Endodermal cell (in vitro differentiated cells): ENCODE measurements around the gene NEDD8. TPM values are rescaled to one million over a fixed set of nuclear protein-coding genes. Genes with fewer than 3 reads are reported as not detected.

Source experiments
- DNase-seq: peaks from one replicate; pipeline ENCODE4 v3.0.0-alpha.2; 2017
- H3K27ac ChIP-seq: 2 replicates; pipeline ENCODE4 v1.5.1; 2013; ENCODE audit warnings: mild to moderate bottlenecking, low read depth, low read length, moderate library complexity
- H3K27me3 ChIP-seq: 2 replicates; pipeline ENCODE4 v1.6.1; 2013; ENCODE audit warnings: mild to moderate bottlenecking, low read length, moderate library complexity; ENCODE audit not compliant: insufficient read depth, control insufficient read depth, poor library complexity, severe bottlenecking
- H3K36me3 ChIP-seq: 2 replicates; pipeline ENCODE4 v1.7.0; 2013; ENCODE audit warnings: mild to moderate bottlenecking, low read length, moderate library complexity; ENCODE audit not compliant: control insufficient read depth, insufficient read depth
- H3K4me1 ChIP-seq: one replicate; pipeline ENCODE4 v1.7.0; 2013; ENCODE audit warnings: low read length; ENCODE audit not compliant: control insufficient read depth, insufficient read depth
- H3K4me3 ChIP-seq: 2 replicates; pipeline ENCODE4 v1.5.1; 2013; ENCODE audit warnings: mild to moderate bottlenecking, low read length, moderate library complexity
- H3K9ac ChIP-seq: 2 replicates; pipeline ENCODE4 v1.6.1; 2013; ENCODE audit warnings: mild to moderate bottlenecking, low read length, moderate library complexity; ENCODE audit not compliant: poor library complexity, severe bottlenecking; ENCODE audit errors: extremely low read depth
- H3K9me3 ChIP-seq: 2 replicates; pipeline ENCODE4 v1.6.1; 2013; ENCODE audit warnings: mild to moderate bottlenecking, low read length, moderate library complexity; ENCODE audit not compliant: control insufficient read depth
- H3K27ac Mint-ChIP-seq: 2 replicates; pipeline ENCODE4 v1.8.0; 2020; ENCODE audit warnings: mixed read lengths
- H3K27me3 Mint-ChIP-seq: 2 replicates; pipeline ENCODE4 v1.8.0; 2021; ENCODE audit warnings: mild to moderate bottlenecking, mixed read lengths; ENCODE audit not compliant: insufficient read depth
- H3K36me3 Mint-ChIP-seq: 2 replicates; pipeline ENCODE4 v1.8.0; 2020; ENCODE audit warnings: low read depth, mixed read lengths
- H3K4me1 Mint-ChIP-seq: 2 replicates; pipeline ENCODE4 v1.8.0; 2020; ENCODE audit warnings: mixed read lengths
- H3K4me3 Mint-ChIP-seq: 2 replicates; pipeline ENCODE4 v1.8.0; 2020; ENCODE audit warnings: mild to moderate bottlenecking, moderate library complexity, mixed read lengths
- H3K9me3 Mint-ChIP-seq: 2 replicates; pipeline ENCODE4 v1.8.0; 2020; ENCODE audit warnings: mild to moderate bottlenecking, mixed read lengths
- CTCF ChIP-seq: fragments of 200-600 bp; sonication (generic); conservative IDR thresholded peaks from 2 replicates; pipeline ENCODE4 v1.5.0; 2021; ENCODE audit warnings: antibody characterized with exemption, mild to moderate bottlenecking
- WGBS, 2 experiments: methylation state at CpG; one replicate each; pipeline versions ENCODE4 v1.1.5 to v1.1.7; 2013; ENCODE audit warnings: missing lambda C conversion rate in 2 of 2, mixed read lengths in 1 of 2; ENCODE audit not compliant: insufficient coverage in 1 of 2, insufficient read length in 1 of 2; 5-methylcytosine and 5-hydroxymethylcytosine counted together
- total RNA-seq, 2 donors: library from RNA; stranded (reverse); fragmentation: NEBNext Ultra II Directional in 1 of 2; extraction: Animal tissue kit (Norgen Biotek cat#: 25700) in 1 of 2; gene quantifications; 2 replicates in 1 of 2; 3 replicates in 1 of 2; pipeline ENCODE4 v1.2.1, GENCODE V29; 2021

NEDD8 gene
- total RNA-seq, 2 donors from 2014 or later: 210 to 267 TPM

DNA sequence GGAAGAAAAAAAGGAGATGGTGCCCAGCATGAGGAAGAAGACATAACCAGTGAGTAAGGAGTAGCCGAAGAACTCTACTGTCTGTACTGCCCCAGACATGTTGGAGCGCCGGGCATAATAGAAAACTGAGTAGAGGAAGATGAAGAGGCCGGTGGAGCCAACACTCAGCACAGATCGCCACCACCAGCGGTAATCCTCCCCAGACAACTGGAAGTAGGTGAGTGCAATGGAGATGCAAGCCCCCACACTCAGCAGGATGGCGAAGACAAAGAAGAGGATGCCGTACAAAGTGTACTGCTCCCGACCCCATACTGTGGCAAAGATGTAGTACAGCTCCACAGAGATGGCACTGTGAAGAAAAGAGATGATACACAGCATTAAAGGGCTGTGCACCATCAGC is 42.7 kb downstream of the NEDD8 start:
- no peak for TF ChIP-seq CTCF
- no peak overlapping the region for H3K27ac ChIP-seq

DNA sequence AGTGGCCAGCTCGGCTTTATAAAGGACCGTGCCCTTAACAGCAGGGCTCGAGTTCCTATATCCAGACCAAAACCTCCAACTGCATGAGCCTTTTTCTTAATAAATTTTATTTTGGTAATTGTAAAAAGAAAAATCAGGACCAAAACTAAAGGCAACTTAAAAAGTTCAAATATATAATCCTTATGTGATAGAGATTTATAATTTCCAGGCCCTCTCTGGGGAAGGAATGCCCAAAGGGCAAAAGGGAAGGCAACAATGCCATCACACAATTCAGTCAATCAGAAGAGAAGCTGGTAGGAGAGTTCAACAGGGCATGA is 43.1 kb downstream of the NEDD8 start:
- no peaks in the 10 kb centered on the region for H3K27me3 Mint-ChIP-seq
- no peak overlapping the region for H3K9ac ChIP-seq
- H3K4me3 Mint-ChIP-seq: peak overlapping the region; percentile 89
- H3K4me1 ChIP-seq: no peaks in the 10 kb centered on the region
- H3K4me1 Mint-ChIP-seq: peaks cover 6% of the 10 kb centered on the region
- H3K9me3 ChIP-seq: no peaks in the 10 kb centered on the region
- 11% methylated on average over 3 of the region's 3 CpGs; no CpG with 5 or more reads in 1 of the 2 experiments for whole genome bisulfite sequencing, 2 experiments
- H3K36me3 ChIP-seq: peaks cover 71% of the 10 kb centered on the region
- H3K27me3 ChIP-seq: no peaks in the 10 kb centered on the region
- H3K4me3 ChIP-seq: peak overlapping the region; percentile 89
- H3K27ac Mint-ChIP-seq: peak overlapping the region; percentile 3
- H3K36me3 Mint-ChIP-seq: peaks cover 53% of the 10 kb centered on the region
- no peak for TF ChIP-seq CTCF
- H3K9me3 Mint-ChIP-seq: no peaks in the 10 kb centered on the region
- no peak for DNase-seq
- H3K27ac ChIP-seq: no peak overlapping the region

More for the DNA sequence above, 42.7 kb downstream of the NEDD8 start:
- DNase-seq: no peak
- H3K9me3 ChIP-seq: no peaks in the 10 kb centered on the region
- 95% methylated on average over 9 of the region's 9 CpGs for WGBS, 2 experiments
- Mint-ChIP-seq H3K27ac (no peak overlapping the region), H3K27me3 (no peaks in the 10 kb centered on the region), H3K9me3 (no peaks in the 10 kb centered on the region), H3K4me1 (peaks cover 6% of the 10 kb centered on the region), H3K4me3 (no peak overlapping the region), H3K36me3 (peaks cover 54% of the 10 kb centered on the region)
- no peaks in the 10 kb centered on the region for H3K27me3 ChIP-seq
- no peaks in the 10 kb centered on the region for H3K4me1 ChIP-seq
- no peak overlapping the region for H3K9ac ChIP-seq
- peak overlapping the region; percentile 89 for H3K4me3 ChIP-seq
- peaks cover 70% of the 10 kb centered on the region for H3K36me3 ChIP-seq

GRCh38 chr14:24188251-24189058 is 43.7 kb downstream of the NEDD8 start, which contains the start of gene IPO4:
IPO4 (minus strand) TSS chr14:24188816; CDS start chr14:24188787, 29 bp downstream.
- Histone ChIP-seq H3K4me3 (peak within 1 kb of the TSS; percentile 89), H3K27ac (peak within 1 kb of the TSS; percentile 63), H3K36me3 (peaks cover 72% of the 10 kb centered on the region), H3K4me1 (no peaks in the 10 kb centered on the region), H3K9ac (peak within 1 kb of the TSS; percentile 74), H3K9me3 (no peaks in the 10 kb centered on the region), H3K27me3 (no peaks in the 10 kb centered on the region)
- no peak for TF ChIP-seq CTCF
- DNase-seq: peak; percentile 99
- WGBS, 2 experiments: 0 to 1% methylated on average over 27 to 65 of the region's 65 CpGs
- Mint-ChIP-seq H3K4me3 (peak within 1 kb of the TSS; percentile 89), H3K27me3 (no peaks in the 10 kb centered on the region), H3K9me3 (no peaks in the 10 kb centered on the region), H3K36me3 (peaks cover 52% of the 10 kb centered on the region), H3K4me1 (peaks cover 6% of the 10 kb centered on the region), H3K27ac (peak within 1 kb of the TSS; percentile 91)
